Fibroblast of lung (primary cell): ENCODE measurements around the gene NDUFS5.

Experiments used
- EZH2 ChIP-seq: IDR thresholded peaks from 2 replicates; pipeline ENCODE4 v1.5.1; 2012; ENCODE audit warnings: low read length, control low read depth, mild to moderate bottlenecking; ENCODE audit errors: missing control alignments
- TF ChIP-seq, protein P1 (sequence below), 2 donors: IDR thresholded peaks in 1 of 2; conservative IDR thresholded peaks in 1 of 2; 1 replicate in 1 of 2; 2 replicates in 1 of 2; pipeline ENCODE4 v1.5.1; 2011 to 2012; ENCODE audit warnings: low read length in 2 of 2, control low read depth in 1 of 2, inconsistent platforms in 1 of 2, low read depth in 1 of 2, mild to moderate bottlenecking in 1 of 2

DNA sequence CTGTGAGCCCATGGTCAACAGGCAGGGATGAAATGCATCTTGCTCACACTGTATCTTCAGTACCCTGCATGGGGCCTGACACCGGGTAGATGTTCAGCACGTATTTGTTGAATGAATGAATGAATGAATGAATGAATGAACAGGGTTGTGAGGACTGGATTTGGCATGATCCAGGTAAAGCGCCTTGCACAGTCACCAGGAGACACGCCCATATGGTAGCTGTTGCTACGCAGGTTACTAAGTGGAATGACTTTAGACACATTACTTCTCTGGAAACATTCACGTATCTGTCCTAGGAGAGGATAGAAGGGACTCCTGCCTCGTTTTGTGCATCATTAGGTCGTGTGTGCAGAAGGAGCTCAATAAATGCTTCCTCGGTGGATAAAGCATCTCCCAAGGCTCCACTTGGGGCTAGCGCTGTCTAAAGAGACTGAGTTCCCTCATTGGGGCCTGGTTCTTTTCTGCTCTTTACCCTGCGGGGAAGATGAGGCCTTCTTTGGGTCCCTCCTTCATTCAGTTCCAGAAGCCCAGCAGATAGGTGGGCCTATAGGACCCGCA lies 54.2 kb downstream of the NDUFS5 start:
- TF ChIP-seq, protein P1, sequence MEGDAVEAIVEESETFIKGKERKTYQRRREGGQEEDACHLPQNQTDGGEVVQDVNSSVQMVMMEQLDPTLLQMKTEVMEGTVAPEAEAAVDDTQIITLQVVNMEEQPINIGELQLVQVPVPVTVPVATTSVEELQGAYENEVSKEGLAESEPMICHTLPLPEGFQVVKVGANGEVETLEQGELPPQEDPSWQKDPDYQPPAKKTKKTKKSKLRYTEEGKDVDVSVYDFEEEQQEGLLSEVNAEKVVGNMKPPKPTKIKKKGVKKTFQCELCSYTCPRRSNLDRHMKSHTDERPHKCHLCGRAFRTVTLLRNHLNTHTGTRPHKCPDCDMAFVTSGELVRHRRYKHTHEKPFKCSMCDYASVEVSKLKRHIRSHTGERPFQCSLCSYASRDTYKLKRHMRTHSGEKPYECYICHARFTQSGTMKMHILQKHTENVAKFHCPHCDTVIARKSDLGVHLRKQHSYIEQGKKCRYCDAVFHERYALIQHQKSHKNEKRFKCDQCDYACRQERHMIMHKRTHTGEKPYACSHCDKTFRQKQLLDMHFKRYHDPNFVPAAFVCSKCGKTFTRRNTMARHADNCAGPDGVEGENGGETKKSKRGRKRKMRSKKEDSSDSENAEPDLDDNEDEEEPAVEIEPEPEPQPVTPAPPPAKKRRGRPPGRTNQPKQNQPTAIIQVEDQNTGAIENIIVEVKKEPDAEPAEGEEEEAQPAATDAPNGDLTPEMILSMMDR (conservative IDR thresholded peaks at IDR 0.05 in 1 of 2, IDR thresholded peaks at IDR 0.05 in 1 of 2; ENCODE audit: low read depth in 1 of 2, low read length in 2 of 2): no peak
- TF ChIP-seq EZH2: no peak
